Dendritic cell treated with granulocyte-macrophage colony-stimulating factor and Interleukin-4, amounts not matched to agents 40 ng/mL and 50 ng/mL, for 4 days (primary cell): ENCODE results near the gene CFAP97.

Experiments
- H3K27ac Mint-ChIP-seq: one replicate; pipeline ENCODE4 v1.8.0; 2022; ENCODE audit warnings: mild to moderate bottlenecking, mixed read lengths
- H3K27me3 Mint-ChIP-seq: one replicate; pipeline ENCODE4 v1.8.0; 2022; ENCODE audit warnings: mild to moderate bottlenecking, mixed read lengths
- H3K36me3 Mint-ChIP-seq: one replicate; pipeline ENCODE4 v1.8.0; 2022; ENCODE audit warnings: low read depth, mixed read lengths
- H3K4me1 Mint-ChIP-seq: one replicate; pipeline ENCODE4 v1.8.0; 2022; ENCODE audit warnings: low read depth, mixed read lengths
- H3K4me3 Mint-ChIP-seq: one replicate; pipeline ENCODE4 v1.8.0; 2022; ENCODE audit warnings: mild to moderate bottlenecking, moderate library complexity, mixed read lengths
- H3K9me3 Mint-ChIP-seq: one replicate; pipeline ENCODE4 v1.8.0; 2022; ENCODE audit warnings: mixed read lengths
- intact Hi-C: fragments of 100-400 bp; cut with micrococcal nuclease; formaldehyde crosslinking; loops from one replicate; pipeline ENCODE4 v1.15.0; 2022

Gene CFAP97

DNA sequence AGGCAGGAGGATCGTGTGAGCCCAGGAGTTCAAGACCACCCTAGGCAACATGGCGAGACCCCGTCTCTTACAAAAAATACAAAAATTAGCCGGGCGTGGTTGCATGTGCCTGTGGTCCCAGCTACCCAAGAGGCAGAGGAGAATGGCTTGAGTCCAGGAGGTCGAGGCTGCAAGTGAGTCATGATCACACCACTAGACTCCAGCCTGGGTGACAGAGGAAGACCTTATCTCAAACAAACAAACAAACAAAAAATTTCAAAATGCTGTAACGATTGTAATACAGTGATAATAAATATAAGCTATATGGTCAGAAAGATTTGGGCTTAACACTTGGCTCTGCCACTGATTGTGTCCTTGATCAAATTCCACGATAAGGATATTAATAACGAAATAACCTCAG, 36.6 kb downstream of the CFAP97 start:
- peaks cover 39% of the 10 kb centered on the region for H3K36me3 Mint-ChIP-seq
- H3K4me3 Mint-ChIP-seq: no peak overlapping the region
- intact Hi-C loops: no loop called here
- peaks cover 10% of the 10 kb centered on the region for H3K4me1 Mint-ChIP-seq
- H3K27ac Mint-ChIP-seq: no peak overlapping the region
- H3K27me3 Mint-ChIP-seq: no peaks in the 10 kb centered on the region
- no peaks in the 10 kb centered on the region for H3K9me3 Mint-ChIP-seq

DNA sequence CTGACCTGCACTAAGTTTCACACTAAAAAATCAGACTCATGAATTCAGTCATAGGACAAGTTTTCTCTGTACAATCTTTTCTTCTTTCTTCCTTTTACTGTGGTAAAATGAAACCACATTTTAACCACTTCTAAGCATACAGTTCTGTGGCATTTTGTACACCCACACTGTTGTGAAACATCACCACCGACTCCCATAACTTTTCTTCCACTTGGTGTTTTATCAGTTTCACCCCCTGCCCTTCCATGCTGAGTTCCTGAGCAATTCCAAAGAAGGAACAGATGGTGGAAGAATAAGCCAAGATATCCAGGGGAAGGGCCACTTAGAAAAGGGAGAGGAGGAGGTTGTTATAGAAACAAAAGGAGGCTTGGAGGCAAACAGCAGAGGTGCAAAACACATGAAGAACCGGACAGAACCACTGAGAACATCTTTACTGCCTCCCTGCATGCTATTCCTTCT, 38.2 kb downstream of the CFAP97 start:
- H3K9me3 Mint-ChIP-seq: no peaks in the 10 kb centered on the region
- peaks cover 39% of the 10 kb centered on the region for H3K36me3 Mint-ChIP-seq
- intact Hi-C loops: no loop called here
- H3K4me1 Mint-ChIP-seq: peaks cover 10% of the 10 kb centered on the region
- no peak overlapping the region for H3K4me3 Mint-ChIP-seq
- H3K27me3 Mint-ChIP-seq: no peaks in the 10 kb centered on the region
- no peak overlapping the region for H3K27ac Mint-ChIP-seq

DNA sequence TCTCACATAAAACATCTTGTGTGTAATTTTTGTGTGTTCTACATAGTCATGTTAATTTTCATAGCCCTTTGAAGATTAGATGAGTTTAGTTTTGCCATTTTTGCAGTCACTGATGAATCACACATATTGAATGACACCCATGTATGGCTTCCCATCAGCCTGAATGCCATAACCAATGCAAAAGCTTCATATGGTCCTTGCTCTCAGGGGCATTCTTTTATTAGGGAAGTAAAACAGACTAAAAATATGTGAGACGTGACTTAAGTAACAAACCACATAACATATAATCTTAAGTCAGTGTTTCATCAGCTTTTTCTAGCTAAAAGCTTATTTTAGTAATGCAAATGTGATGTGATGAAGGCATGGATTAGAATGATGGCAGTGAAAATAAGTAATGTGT, 52.5 kb downstream of the CFAP97 start:
- no peaks in the 10 kb centered on the region for H3K9me3 Mint-ChIP-seq
- H3K27me3 Mint-ChIP-seq: peaks cover 4% of the 10 kb centered on the region
- no peak overlapping the region for H3K4me3 Mint-ChIP-seq
- intact Hi-C loops: no loop called here
- peaks cover 16% of the 10 kb centered on the region for H3K36me3 Mint-ChIP-seq
- no peak overlapping the region for H3K27ac Mint-ChIP-seq
- no peaks in the 10 kb centered on the region for H3K4me1 Mint-ChIP-seq

DNA sequence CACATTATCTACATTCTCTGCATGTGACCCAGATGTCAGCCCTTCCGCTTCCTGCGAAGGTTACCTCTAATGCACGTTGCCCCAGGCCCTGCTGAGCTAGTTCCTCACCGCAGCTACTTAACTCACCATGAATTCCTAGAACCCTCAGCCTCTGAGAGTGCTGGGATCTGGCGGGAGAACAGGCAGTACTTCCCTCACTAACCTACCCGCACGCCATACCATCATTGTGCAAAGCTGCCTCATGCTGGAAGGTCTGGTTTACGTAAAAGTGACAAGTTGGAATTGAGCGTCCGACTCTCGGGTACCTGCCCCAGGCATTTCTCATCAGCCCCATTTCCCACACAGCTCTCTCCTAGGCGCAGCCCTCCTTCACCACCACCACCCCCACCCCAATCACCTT, 54.4 kb downstream of the CFAP97 start:
- Mint-ChIP-seq H3K9me3 (no peaks in the 10 kb centered on the region), H3K27me3 (peaks cover 18% of the 10 kb centered on the region), H3K36me3 (peaks cover 16% of the 10 kb centered on the region), H3K27ac (no peak overlapping the region), H3K4me3 (no peak overlapping the region), H3K4me1 (no peaks in the 10 kb centered on the region)
- intact Hi-C loops: no loop called here

DNA sequence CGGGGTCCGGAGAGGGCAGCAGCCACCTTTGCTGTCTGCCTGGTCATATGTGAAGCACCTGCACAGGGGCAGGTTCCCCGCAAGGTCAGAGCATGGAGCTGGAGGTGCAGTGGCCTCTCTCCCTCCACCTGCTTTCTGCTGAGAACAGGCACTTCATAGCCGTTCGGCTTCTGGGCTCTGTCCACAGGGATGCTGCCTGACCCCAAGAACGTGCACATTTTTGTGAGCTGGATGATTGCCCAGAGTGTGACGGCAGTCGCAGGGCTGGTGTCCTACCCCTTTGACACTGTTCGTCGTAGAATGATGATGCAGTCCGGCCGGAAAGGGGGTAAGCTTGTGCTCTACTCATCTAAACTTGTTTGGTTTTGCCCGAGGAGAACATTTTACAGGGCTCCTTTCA, 58.2 kb downstream of the CFAP97 start:
- Mint-ChIP-seq H3K27ac (no peak overlapping the region), H3K9me3 (no peaks in the 10 kb centered on the region), H3K27me3 (peaks cover 48% of the 10 kb centered on the region), H3K4me1 (peaks cover 5% of the 10 kb centered on the region), H3K36me3 (no peaks in the 10 kb centered on the region), H3K4me3 (no peak overlapping the region)
- intact Hi-C loops: no loop called here

DNA sequence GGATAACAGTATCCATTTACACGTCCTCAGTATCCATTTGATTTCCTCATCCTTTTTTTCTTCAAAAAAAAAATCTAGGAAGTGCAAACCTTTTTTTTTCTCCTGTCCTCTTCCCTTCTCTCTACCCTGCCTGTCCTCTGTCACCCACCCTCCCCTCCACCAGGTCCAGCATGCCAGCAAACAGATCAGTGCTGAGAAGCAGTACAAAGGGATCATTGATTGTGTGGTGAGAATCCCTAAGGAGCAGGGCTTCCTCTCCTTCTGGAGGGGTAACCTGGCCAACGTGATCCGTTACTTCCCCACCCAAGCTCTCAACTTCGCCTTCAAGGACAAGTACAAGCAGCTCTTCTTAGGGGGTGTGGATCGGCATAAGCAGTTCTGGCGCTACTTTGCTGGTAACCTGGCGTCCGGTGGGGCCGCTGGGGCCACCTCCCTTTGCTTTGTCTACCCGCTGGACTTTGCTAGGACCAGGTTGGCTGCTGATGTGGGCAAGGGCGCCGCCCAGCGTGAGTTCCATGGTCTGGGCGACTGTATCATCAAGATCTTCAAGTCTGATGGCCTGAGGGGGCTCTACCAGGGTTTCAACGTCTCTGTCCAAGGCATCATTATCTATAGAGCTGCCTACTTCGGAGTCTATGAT, 59.1 kb downstream of the CFAP97 start:
- Mint-ChIP-seq H3K4me3 (no peak overlapping the region), H3K27me3 (peaks cover 49% of the 10 kb centered on the region), H3K36me3 (no peaks in the 10 kb centered on the region), H3K27ac (no peak overlapping the region), H3K4me1 (peaks cover 5% of the 10 kb centered on the region), H3K9me3 (no peaks in the 10 kb centered on the region)
- intact Hi-C loops: no loop called here

DNA sequence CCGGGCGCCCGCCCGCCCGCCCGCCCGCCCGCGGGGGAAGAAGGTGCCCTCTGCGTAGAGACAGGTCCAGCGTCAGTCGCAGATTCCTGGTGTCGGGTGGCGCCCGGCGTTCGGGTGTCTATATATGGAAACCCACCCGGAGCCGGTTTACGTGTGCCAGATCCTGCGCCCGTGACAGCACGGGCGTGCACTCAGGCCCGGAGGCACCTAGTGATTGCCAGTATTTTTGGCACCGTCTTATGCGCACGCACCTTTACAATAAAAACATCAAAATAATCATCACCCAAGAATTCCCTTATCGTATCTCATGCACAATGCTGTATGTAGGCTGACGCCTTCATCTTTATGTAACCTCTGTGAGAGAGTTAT, 60.2 kb downstream of the CFAP97 start:
- intact Hi-C loops: no loop called here
- Mint-ChIP-seq H3K36me3 (no peaks in the 10 kb centered on the region), H3K9me3 (no peaks in the 10 kb centered on the region), H3K4me3 (peak overlapping the region; percentile 6), H3K4me1 (peaks cover 5% of the 10 kb centered on the region), H3K27me3 (peaks cover 56% of the 10 kb centered on the region), H3K27ac (no peak overlapping the region)

DNA sequence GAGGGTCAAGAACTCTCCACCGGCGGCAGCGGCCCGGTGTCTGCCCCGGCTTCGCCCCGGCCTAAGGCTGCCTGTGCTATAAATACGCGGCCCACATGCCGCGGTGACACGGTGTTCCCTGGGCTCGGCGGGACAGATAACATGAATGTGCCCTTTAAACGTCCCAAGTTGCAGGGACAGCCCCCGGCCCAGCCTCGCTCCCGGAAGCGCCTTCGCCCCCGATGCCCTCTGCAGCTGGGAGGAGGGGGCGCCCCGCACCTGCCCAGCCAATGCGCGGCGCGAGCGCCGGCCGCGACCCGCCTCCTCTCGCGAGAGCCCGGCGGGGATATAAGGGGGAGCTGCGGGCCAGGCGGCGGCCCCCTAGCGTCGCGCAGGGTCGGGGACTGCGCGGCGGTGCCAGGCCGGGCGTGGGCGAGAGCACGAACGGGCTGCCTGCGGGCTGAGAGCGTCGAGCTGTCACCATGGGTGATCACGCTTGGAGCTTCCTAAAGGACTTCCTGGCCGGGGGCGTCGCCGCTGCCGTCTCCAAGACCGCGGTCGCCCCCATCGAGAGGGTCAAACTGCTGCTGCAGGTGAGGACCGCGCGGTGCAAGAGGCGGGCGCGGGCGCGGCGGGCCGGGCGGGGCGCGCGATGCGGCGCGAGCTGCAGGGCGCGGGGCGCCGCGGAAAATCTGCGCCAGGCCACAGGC, 60.7 kb downstream of the CFAP97 start, which contains the start of gene SLC25A4:
Gene SLC25A4 (plus strand): TSS at position 355 of the 689 bp plus-strand sequence. CDS start 107 bp downstream, at position 462.
- Mint-ChIP-seq H3K4me1 (peaks cover 5% of the 10 kb centered on the region), H3K27me3 (peaks cover 60% of the 10 kb centered on the region), H3K4me3 (peak within 1 kb of the TSS; percentile 62), H3K36me3 (no peaks in the 10 kb centered on the region), H3K27ac (no peak within 1 kb of the TSS), H3K9me3 (no peaks in the 10 kb centered on the region)
- intact Hi-C loops: no loop called here

DNA sequence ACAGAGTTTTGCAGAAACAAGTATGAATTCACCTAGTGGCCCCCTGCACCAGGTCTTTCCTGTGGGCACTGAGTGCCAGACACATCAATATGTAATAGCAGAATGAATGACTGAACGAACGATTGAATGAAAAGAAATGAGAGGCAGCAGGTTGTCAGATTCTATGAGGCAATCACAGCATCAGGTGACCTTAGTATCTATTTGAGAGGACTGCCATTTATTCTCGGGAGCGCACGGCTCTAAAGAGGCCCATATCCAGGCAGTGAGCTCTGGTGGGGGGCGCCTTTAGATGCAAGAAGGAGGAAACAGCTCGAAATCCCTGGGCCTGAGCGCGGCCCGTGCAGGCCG, 61.3 kb downstream of the CFAP97 start:
- no peak overlapping the region for H3K27ac Mint-ChIP-seq

DNA sequence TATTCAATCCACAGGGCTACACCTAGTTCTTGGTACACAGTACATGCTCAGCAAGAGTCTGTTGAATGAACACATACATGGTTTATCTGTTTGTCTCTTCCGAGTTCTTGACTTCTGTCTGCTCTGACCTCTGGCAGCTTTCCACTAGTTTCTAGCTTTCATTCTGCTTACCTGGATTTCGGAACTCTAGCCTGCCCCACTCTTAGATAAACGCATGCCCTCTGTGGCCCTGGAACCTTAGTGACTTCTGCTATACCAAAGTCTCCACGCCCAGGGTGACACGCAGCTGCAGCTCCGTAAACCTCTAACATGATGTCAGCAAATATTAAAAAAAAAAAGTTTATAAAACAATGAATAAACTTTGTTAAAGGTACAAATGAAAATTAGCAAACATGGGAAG, 62.0 kb downstream of the CFAP97 start:
- Mint-ChIP-seq H3K27ac (no peak overlapping the region), H3K27me3 (peaks cover 69% of the 10 kb centered on the region), H3K9me3 (no peaks in the 10 kb centered on the region), H3K4me1 (peaks cover 5% of the 10 kb centered on the region), H3K36me3 (no peaks in the 10 kb centered on the region), H3K4me3 (no peak overlapping the region)
- intact Hi-C loops: no loop called here

More for the DNA sequence above, 61.3 kb downstream of the CFAP97 start:
- Mint-ChIP-seq H3K27me3 (peaks cover 65% of the 10 kb centered on the region), H3K4me1 (peaks cover 5% of the 10 kb centered on the region), H3K9me3 (no peaks in the 10 kb centered on the region), H3K4me3 (peak overlapping the region; percentile 62), H3K36me3 (no peaks in the 10 kb centered on the region)
- intact Hi-C loops: no loop called here

DNA sequence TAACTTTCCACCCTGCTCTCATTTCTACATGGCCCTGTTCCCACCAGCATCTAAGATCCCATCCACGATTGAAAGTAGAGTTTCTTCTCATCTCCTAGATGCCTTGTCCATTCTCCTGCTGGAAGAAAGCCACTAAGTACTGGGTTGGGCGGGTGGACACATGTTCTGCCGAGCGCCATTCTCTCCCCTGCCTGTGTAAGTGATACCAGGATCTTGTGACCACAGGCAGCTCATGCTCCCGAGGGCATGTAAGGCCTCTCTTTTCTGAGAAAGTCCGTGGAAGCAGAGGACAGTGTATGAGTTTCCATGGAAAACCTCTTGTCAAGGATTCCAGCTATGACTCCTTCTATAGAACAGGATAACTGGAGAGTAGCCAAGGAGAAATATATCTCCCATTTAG, 64.1 kb downstream of the CFAP97 start:
- no peak overlapping the region for H3K4me3 Mint-ChIP-seq
- no peaks in the 10 kb centered on the region for H3K9me3 Mint-ChIP-seq
- H3K27me3 Mint-ChIP-seq: peaks cover 66% of the 10 kb centered on the region
- intact Hi-C loops: no loop called here
- no peak overlapping the region for H3K27ac Mint-ChIP-seq
- H3K36me3 Mint-ChIP-seq: no peaks in the 10 kb centered on the region
- peaks cover 5% of the 10 kb centered on the region for H3K4me1 Mint-ChIP-seq

DNA sequence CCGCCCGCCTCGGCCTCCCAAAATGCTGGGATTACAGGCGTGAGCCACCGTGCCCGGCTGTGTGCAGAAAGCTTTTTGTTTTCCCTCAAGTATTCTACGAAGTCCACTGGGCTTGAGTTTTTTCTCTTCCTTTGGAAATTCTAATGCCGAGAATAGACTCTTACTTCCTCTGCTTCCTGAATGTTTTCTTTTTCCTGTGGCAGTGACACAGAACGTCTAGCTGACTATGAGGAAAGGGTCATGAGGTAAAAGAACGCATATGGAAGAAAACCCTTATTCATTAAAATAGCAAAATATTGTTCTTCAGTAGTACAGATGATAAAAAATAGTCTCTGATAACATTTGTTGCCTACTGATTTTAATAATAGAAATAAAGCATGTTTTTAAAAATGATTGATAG, 65.6 kb downstream of the CFAP97 start:
- intact Hi-C loops: no loop called here
- H3K27ac Mint-ChIP-seq: no peak overlapping the region
- peaks cover 50% of the 10 kb centered on the region for H3K27me3 Mint-ChIP-seq
- H3K36me3 Mint-ChIP-seq: no peaks in the 10 kb centered on the region
- H3K9me3 Mint-ChIP-seq: no peaks in the 10 kb centered on the region
- no peak overlapping the region for H3K4me3 Mint-ChIP-seq
- peaks cover 5% of the 10 kb centered on the region for H3K4me1 Mint-ChIP-seq

DNA sequence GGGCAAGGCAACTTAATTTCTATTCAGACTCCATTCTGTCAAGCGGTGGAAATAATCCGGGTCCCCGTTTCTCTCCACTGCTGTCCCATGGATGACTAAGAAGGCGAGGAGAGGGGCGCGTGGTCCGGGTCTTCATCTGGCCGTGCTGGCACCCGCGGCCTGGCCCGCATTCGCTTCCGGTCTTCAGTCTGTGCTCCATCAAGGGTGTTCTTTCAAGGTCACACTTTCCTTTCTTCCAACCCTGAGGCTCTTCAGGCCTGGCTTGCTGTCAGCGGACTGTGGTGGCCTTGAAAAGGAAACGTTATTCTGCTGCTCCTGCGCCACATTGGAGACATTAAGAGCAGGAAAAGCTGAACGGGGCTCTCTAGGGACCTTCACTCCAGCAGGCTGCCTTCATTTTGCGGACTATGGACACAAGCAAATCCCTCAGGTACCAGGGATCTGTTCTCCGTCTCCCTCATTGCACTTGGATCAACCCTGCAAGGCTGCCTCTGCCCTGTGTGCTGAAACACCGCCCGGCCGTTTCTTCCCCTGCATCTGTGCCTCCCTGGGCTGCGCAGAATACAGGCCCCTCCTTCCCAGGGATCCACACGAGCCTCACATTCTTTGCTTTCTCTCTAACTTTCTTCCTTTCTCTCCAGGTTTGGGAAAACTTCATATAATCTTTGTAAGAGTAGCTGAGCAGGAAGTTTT, 66.4 kb downstream of the CFAP97 start:
- intact Hi-C loops: no loop called here
- Mint-ChIP-seq H3K27ac (no peak overlapping the region), H3K4me1 (peaks cover under 1% of the 10 kb centered on the region), H3K9me3 (no peaks in the 10 kb centered on the region), H3K36me3 (no peaks in the 10 kb centered on the region), H3K4me3 (no peak overlapping the region), H3K27me3 (peaks cover 46% of the 10 kb centered on the region)

DNA sequence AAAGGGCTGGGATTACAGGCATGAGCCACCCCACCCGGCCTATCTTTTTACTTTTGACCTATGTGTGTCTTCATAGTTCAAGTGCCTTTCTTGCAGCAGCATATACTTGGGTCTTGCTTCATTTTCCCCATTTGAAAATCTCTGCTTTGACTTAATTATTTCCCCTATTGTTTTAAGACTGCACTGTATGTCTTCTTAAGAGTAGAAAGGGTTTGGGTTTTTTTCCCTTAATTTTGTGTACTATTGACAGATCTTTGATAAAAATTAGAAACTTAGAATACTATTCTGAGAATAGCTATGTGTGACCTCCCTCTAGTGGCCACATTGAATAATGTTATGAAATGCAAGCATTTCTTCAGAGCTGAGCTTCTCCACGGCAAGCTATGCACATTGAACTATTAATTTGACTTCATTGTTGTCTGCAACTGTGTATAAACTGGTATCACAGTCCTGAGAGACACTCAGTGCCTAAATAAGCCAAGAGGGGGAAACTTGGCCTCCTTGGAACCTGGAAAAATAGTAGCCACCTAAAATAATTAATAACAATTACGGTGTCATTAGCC, 69.4 kb downstream of the CFAP97 start:
- Mint-ChIP-seq H3K4me1 (no peaks in the 10 kb centered on the region), H3K4me3 (no peak overlapping the region), H3K27me3 (peaks cover 48% of the 10 kb centered on the region), H3K27ac (no peak overlapping the region), H3K9me3 (no peaks in the 10 kb centered on the region), H3K36me3 (no peaks in the 10 kb centered on the region)
- intact Hi-C loops: loop anchor here (2.0 kb wide), 1 partner anchor 94 kb away; no protein-coding TSS in a partner anchor
